Measurements from ENCODE around the gene PTX4. TPM values are rescaled to one million over a fixed set of nuclear protein-coding genes. Genes with fewer than 3 reads are reported as not detected.

Gene PTX4
- total RNA-seq, 1 experiment from 2014 or later = not detected

DNA sequence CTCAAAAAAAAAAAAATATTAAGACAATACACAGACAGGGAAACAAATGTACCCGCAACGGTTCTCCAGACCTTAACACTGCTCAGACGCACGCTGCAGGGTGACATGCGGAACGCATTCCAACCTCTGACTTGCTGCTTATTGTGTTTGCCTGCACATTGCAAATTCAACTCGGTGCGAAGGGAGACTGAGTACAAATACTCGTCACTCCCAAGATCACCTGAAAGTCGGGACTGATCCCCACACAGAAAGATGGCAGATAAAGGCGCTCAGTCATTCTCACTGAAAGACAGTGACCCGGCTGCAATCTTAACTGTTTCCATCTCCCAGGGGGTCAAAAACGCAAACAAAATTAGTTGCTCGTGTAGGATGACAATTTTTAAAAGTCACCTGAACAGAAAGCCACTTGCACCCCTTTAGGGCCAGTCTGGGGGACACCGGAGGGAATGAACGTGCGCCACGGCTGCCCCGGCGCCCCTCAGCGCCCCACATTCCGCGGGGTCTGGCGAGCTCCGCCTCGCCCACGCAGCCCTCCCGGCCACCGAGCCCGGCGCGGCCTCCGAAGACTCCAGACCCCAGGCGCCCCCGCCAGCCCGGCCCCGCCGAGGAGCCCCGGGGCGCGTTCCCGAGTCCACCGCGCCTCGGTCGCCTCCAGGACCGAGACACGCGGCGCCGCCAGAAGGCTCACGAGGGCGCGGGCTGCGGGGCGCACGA lies 14.5 kb downstream of the PTX4 start:
- DNase-seq = no peak
- TSS peak; percentile 46 for BruUV-seq (replicated peaks)

DNA sequence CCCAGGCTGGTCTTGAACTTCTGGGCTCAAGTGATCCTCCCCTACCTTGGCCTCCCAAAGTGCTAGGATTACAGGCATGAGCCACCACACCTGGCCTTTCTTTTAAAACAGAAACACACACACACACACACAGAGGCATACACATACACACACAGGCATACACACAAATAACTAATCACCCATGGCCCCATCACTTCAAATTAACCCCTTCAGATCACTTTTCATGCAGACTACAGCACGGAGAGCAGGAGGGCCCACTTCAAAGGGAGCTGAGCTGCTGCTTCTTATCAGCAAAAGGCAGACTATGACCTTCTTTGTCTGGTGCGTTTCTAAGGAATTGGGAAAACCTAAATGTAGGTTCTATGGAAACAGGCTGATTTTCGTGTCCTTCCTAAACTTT lies 15.8 kb downstream of the PTX4 start:
- TF ChIP-seq, protein P1, sequence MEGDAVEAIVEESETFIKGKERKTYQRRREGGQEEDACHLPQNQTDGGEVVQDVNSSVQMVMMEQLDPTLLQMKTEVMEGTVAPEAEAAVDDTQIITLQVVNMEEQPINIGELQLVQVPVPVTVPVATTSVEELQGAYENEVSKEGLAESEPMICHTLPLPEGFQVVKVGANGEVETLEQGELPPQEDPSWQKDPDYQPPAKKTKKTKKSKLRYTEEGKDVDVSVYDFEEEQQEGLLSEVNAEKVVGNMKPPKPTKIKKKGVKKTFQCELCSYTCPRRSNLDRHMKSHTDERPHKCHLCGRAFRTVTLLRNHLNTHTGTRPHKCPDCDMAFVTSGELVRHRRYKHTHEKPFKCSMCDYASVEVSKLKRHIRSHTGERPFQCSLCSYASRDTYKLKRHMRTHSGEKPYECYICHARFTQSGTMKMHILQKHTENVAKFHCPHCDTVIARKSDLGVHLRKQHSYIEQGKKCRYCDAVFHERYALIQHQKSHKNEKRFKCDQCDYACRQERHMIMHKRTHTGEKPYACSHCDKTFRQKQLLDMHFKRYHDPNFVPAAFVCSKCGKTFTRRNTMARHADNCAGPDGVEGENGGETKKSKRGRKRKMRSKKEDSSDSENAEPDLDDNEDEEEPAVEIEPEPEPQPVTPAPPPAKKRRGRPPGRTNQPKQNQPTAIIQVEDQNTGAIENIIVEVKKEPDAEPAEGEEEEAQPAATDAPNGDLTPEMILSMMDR (IDR thresholded peaks at IDR 0.05; ENCODE audit: insufficient read depth in 1 of 2, low read depth in 1 of 2, low read length in 1 of 2, severe bottlenecking in 1 of 2, unreplicated experiment in 1 of 2) = no peak
- H3K27me3 Mint-ChIP-seq (ENCODE audit: insufficient read depth, unreplicated experiment) = no peaks in the 10 kb centered on the region
- no peaks in the 10 kb centered on the region for H3K27me3 ChIP-seq (replicated peaks; ENCODE audit: control insufficient read depth, insufficient read depth, low read length)
- ChIA-PET POLR2A (no interaction called here), CTCF (interaction anchor here (0.6 kb wide), 1 partner anchor 12 kb away, joined by 3 read pairs; no protein-coding TSS in a partner anchor)
- BruUV-seq (replicated peaks) = TSS peak; percentile 20
- no peaks in the 10 kb centered on the region for H3K4me1 Mint-ChIP-seq (ENCODE audit: low read depth, unreplicated experiment)
- no peaks in the 10 kb centered on the region for H3K9me3 Mint-ChIP-seq (ENCODE audit: unreplicated experiment)
- peaks cover 6% of the 10 kb centered on the region for H3K36me3 Mint-ChIP-seq (ENCODE audit: insufficient read depth, unreplicated experiment)
- intact Hi-C loops (cut with micrococcal nuclease; ENCODE audit: unreplicated experiment) = loop anchor here (10.0 kb wide), 1 partner anchor 48 kb away; the partner anchor contains the start of gene UQCC4
- H3K27ac Mint-ChIP-seq (ENCODE audit: unreplicated experiment) = no peak overlapping the region
- no peak overlapping the region for H3K4me3 ChIP-seq (ENCODE audit: low read depth, low read length)
- H3K9me3 ChIP-seq = no peaks in the 10 kb centered on the region
- DNase-seq = no peak
- H3K36me3 ChIP-seq (ENCODE audit: control insufficient read depth, insufficient read depth, low read length) = no peaks in the 10 kb centered on the region; the same call in 1 of the 2 replicates
- peaks cover 4% of the 10 kb centered on the region; the same call in 1 of the 2 replicates for H3K4me1 ChIP-seq
- H3K4me3 Mint-ChIP-seq (ENCODE audit: unreplicated experiment) = peak overlapping the region; percentile 59

More for the DNA sequence above, 14.5 kb downstream of the PTX4 start:
- Mint-ChIP-seq H3K4me1 (ENCODE audit: low read depth, unreplicated experiment) (no peaks in the 10 kb centered on the region), H3K27me3 (ENCODE audit: insufficient read depth, unreplicated experiment) (no peaks in the 10 kb centered on the region), H3K9me3 (ENCODE audit: unreplicated experiment) (no peaks in the 10 kb centered on the region), H3K4me3 (ENCODE audit: unreplicated experiment) (peak overlapping the region; percentile 73), H3K36me3 (ENCODE audit: insufficient read depth, unreplicated experiment) (peaks cover 12% of the 10 kb centered on the region), H3K27ac (ENCODE audit: unreplicated experiment) (no peak overlapping the region)
- H3K36me3 ChIP-seq (ENCODE audit: control insufficient read depth, insufficient read depth, low read length) = no peaks in the 10 kb centered on the region; the same call in 1 of the 2 replicates
- CTCF ChIA-PET = no interaction called here
- POLR2A ChIA-PET = no interaction called here
- no peaks in the 10 kb centered on the region for H3K9me3 ChIP-seq
- intact Hi-C loops (cut with micrococcal nuclease; ENCODE audit: unreplicated experiment) = loop anchor here (10.0 kb wide), 1 partner anchor 49 kb away; the partner anchor contains the start of gene UQCC4
- H3K4me3 ChIP-seq (ENCODE audit: low read depth, low read length) = peak overlapping the region; percentile 85
- TF ChIP-seq, protein P1 (IDR thresholded peaks at IDR 0.05; ENCODE audit: insufficient read depth in 1 of 2, low read depth in 1 of 2, low read length in 1 of 2, severe bottlenecking in 1 of 2, unreplicated experiment in 1 of 2) = no peak
- no peaks in the 10 kb centered on the region for H3K27me3 ChIP-seq (replicated peaks; ENCODE audit: control insufficient read depth, insufficient read depth, low read length)
- peaks cover 4% of the 10 kb centered on the region; the same call in 1 of the 2 replicates for H3K4me1 ChIP-seq

DNA sequence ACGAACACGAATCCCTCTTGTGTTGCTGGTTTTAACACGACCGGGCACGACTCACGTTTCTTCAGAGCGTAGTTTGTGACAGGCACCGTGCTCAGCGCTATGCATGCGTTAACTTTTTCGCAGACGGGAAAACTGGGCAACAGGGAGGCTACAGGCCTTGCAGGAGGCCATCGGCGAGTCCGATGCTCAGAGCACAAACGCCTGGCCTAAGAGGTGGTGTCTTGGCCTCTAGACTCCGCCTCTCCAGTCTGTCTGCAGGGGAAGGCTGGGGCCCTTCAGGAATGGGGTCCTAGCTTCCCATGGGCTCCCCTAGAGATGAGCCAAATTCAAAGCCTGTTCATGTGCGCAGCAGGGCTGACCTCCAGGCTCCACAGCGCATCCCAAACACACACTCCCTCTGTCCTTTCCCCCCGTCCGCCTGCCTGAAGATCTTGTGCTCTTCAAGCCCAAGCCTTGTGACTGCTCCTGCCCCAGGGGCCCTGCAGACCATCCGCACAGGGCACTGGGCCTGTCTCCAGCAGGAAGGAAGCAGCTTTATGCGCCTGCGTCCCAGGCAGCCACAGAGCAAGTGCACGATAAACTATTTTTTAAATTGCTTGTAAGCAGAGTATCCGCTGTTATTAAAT lies 17.1 kb downstream of the PTX4 start:
- Mint-ChIP-seq H3K36me3 (ENCODE audit: insufficient read depth, unreplicated experiment) (peaks cover 6% of the 10 kb centered on the region), H3K9me3 (ENCODE audit: unreplicated experiment) (no peaks in the 10 kb centered on the region), H3K4me1 (ENCODE audit: low read depth, unreplicated experiment) (no peaks in the 10 kb centered on the region), H3K27me3 (ENCODE audit: insufficient read depth, unreplicated experiment) (no peaks in the 10 kb centered on the region), H3K27ac (ENCODE audit: unreplicated experiment) (no peak overlapping the region), H3K4me3 (ENCODE audit: unreplicated experiment) (no peak overlapping the region)
- Histone ChIP-seq H3K9me3 (no peaks in the 10 kb centered on the region), H3K4me1 (peaks cover 4% of the 10 kb centered on the region; the same call in 1 of the 2 replicates), H3K4me3 (ENCODE audit: low read depth, low read length) (no peak overlapping the region), H3K36me3 (ENCODE audit: control insufficient read depth, insufficient read depth, low read length) (no peaks in the 10 kb centered on the region; the same call in 1 of the 2 replicates), H3K27me3 (replicated peaks; ENCODE audit: control insufficient read depth, insufficient read depth, low read length) (no peaks in the 10 kb centered on the region)
- intact Hi-C loops (cut with micrococcal nuclease; ENCODE audit: unreplicated experiment) = loop anchor here (10.0 kb wide), 1 partner anchor 47 kb away; the partner anchor contains the start of gene UQCC4
- no TSS peak for BruUV-seq (replicated peaks)
- TF ChIP-seq, protein P1 (IDR thresholded peaks at IDR 0.05; ENCODE audit: insufficient read depth in 1 of 2, low read depth in 1 of 2, low read length in 1 of 2, severe bottlenecking in 1 of 2, unreplicated experiment in 1 of 2) = no peak
- ChIA-PET POLR2A (interaction anchor here (0.5 kb wide), 1 partner anchor 92 kb away, joined by 3 read pairs; no protein-coding TSS in a partner anchor), CTCF (no interaction called here)
- no peak for DNase-seq
